Muscle layer of duodenum (tissue), 2 donors: Measurements from ENCODE around the gene TTF2.

Experiments used
- H3K27ac ChIP-seq: one replicate; pipeline ENCODE4 v1.7.0; 2013; ENCODE audit warnings: mild to moderate bottlenecking, low read length
- H3K27me3 ChIP-seq: one replicate; pipeline ENCODE4 v1.7.0; 2013; ENCODE audit warnings: low read depth, mild to moderate bottlenecking, control low read depth, low read length
- H3K36me3 ChIP-seq, 2 donors: one replicate each; pipeline ENCODE4 v1.7.0; 2013; ENCODE audit warnings: low read length in 2 of 2, control low read depth in 1 of 2, mild to moderate bottlenecking in 1 of 2; ENCODE audit not compliant: insufficient read depth in 2 of 2, control insufficient read depth in 1 of 2
- H3K4me1 ChIP-seq, 2 donors: one replicate each; pipeline ENCODE4 v1.7.0; 2013; ENCODE audit warnings: low read length in 2 of 2, mild to moderate bottlenecking in 2 of 2, control low read depth in 1 of 2, moderate library complexity in 1 of 2; ENCODE audit not compliant: insufficient read depth in 2 of 2, control insufficient read depth in 1 of 2
- H3K4me3 ChIP-seq, 2 donors: one replicate each; pipeline ENCODE4 v1.7.0; 2013; ENCODE audit warnings: low read length in 2 of 2, low read depth in 1 of 2, mild to moderate bottlenecking in 1 of 2
- H3K9me3 ChIP-seq, 2 donors: one replicate each; pipeline ENCODE4 v1.7.0; 2013; ENCODE audit warnings: low read length in 2 of 2, control low read depth in 1 of 2, mild to moderate bottlenecking in 1 of 2; ENCODE audit not compliant: control insufficient read depth in 1 of 2
- donor health status: healthy.

TTF2 gene

GRCh38 chr1:117046781-117047180, 13.3 kb upstream of the TTF2 start:
- Histone ChIP-seq H3K27me3 (no peaks in the 10 kb centered on the region), H3K9me3 (peaks cover 0 to 4% of the 10 kb centered on the region in 2 donors), H3K4me1 (no peaks in the 10 kb centered on the region), H3K36me3 (no peaks in the 10 kb centered on the region), H3K4me3 (no peak overlapping the region), H3K27ac (no peak overlapping the region)

DNA sequence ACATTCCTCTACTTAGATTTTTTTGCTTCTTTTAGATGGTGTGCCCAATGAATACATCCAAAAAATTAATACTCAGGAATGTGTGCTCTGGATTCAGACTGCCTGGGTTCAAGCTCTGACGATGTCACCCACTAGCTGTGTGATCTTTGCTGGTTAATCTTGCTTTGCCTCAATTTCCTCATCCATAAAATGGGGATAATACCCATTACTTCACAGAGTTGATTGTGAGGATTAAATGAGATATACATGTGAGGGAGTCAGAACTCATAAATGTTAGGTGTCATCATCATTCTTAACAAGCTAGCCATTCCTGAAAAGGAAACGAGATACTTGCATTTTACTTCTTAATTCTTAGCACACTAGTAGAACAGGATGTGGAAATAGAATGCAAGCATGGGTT, 12.9 kb upstream of the TTF2 start:
- H3K27me3 ChIP-seq, result no peaks in the 10 kb centered on the region
- no peak overlapping the region for H3K4me3 ChIP-seq
- H3K9me3 ChIP-seq, result peaks cover 0 to 4% of the 10 kb centered on the region in 2 donors
- H3K4me1 ChIP-seq, result no peaks in the 10 kb centered on the region
- H3K36me3 ChIP-seq, result no peaks in the 10 kb centered on the region
- H3K27ac ChIP-seq, result no peak overlapping the region

DNA sequence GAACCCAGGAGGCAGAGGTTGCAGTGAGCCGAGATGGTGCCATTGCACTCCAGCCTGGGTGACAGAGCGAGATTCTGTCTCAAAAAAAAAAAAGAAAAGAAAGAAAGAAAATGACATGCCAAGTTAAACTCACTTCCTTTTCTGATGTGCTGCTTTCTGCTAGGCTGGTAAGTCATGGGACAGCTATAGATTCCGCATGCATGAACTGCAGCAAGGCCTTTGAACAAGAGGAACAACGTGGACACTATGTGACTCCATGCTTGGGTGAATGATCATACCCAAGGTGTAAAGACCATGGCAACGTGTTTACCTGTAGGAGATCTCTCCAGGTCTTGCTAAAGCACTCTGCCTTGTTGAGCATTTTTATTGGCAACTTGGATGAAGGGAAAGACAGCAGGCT, 10.3 kb upstream of the TTF2 start:
- H3K27ac ChIP-seq, result no peak overlapping the region
- H3K9me3 ChIP-seq, result no peaks in the 10 kb centered on the region
- no peak overlapping the region for H3K4me3 ChIP-seq
- no peaks in the 10 kb centered on the region for H3K27me3 ChIP-seq
- no peaks in the 10 kb centered on the region for H3K4me1 ChIP-seq
- H3K36me3 ChIP-seq, result no peaks in the 10 kb centered on the region

- Histone ChIP-seq H3K4me1 (no peaks in the 10 kb centered on the region), H3K36me3 (no peaks in the 10 kb centered on the region), H3K27ac (peak overlapping the region; percentile 59), H3K27me3 (no peaks in the 10 kb centered on the region), H3K4me3 (peak overlapping the region; percentile 18 to 33), H3K9me3 (no peaks in the 10 kb centered on the region)
Observed at GRCh38 chr1:117051224-117052064, 8.7 kb upstream of the TTF2 start.

DNA sequence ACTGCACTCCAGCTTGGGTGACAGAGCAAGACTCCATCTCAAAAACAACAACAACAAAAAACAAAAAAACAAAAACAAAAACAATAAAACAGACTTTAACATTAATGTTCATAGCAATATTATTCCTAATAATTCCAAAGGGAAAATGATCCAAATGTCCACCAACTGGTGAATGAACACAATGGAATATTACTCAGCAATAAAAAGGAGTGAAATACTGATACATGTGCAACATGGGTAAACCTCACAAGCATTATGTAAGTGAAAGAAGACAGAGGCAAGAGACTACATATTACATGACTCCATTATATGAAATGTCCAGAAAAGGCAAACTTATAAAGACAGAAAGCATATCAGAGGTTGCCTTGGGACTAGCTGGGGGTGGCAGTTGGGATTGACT, 6.1 kb upstream of the TTF2 start:
- Histone ChIP-seq H3K4me3 (no peak overlapping the region), H3K27ac (no peak overlapping the region), H3K27me3 (no peaks in the 10 kb centered on the region), H3K9me3 (no peaks in the 10 kb centered on the region), H3K36me3 (no peaks in the 10 kb centered on the region), H3K4me1 (no peaks in the 10 kb centered on the region)

GRCh38 chr1:117058810-117059209, 1.3 kb upstream of the TTF2 start:
- H3K9me3 ChIP-seq, result no peaks in the 10 kb centered on the region
- H3K27me3 ChIP-seq, result no peaks in the 10 kb centered on the region
- H3K27ac ChIP-seq, result peak overlapping the region; percentile 45
- H3K4me3 ChIP-seq, result peak overlapping the region in 1 of 2 donors; percentile 88
- H3K36me3 ChIP-seq, result no peaks in the 10 kb centered on the region
- peaks cover 0 to 13% of the 10 kb centered on the region in 2 donors for H3K4me1 ChIP-seq

DNA sequence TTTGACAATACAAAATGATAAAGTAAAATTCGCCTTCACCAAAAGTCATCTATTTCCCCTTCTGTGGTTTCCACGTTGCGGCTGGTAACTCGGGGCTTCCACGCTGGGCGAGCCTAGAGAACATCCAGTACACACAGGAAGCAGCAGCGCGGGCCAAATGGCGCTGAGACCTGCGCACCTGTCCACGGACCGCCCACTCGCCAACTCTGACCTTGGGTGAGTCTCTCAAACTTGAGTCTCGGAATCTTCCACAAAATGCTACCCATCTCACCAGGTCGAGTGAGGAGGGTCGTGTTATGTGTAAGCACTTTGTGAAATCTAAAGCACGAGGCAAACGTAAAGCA, 820 bp upstream of the TTF2 start:
- Histone ChIP-seq H3K36me3 (no peaks in the 10 kb centered on the region), H3K4me1 (peaks cover 0 to 13% of the 10 kb centered on the region in 2 donors), H3K4me3 (peak overlapping the region; percentile 88 to 98), H3K9me3 (no peaks in the 10 kb centered on the region), H3K27me3 (no peaks in the 10 kb centered on the region), H3K27ac (peak overlapping the region; percentile 45)

DNA sequence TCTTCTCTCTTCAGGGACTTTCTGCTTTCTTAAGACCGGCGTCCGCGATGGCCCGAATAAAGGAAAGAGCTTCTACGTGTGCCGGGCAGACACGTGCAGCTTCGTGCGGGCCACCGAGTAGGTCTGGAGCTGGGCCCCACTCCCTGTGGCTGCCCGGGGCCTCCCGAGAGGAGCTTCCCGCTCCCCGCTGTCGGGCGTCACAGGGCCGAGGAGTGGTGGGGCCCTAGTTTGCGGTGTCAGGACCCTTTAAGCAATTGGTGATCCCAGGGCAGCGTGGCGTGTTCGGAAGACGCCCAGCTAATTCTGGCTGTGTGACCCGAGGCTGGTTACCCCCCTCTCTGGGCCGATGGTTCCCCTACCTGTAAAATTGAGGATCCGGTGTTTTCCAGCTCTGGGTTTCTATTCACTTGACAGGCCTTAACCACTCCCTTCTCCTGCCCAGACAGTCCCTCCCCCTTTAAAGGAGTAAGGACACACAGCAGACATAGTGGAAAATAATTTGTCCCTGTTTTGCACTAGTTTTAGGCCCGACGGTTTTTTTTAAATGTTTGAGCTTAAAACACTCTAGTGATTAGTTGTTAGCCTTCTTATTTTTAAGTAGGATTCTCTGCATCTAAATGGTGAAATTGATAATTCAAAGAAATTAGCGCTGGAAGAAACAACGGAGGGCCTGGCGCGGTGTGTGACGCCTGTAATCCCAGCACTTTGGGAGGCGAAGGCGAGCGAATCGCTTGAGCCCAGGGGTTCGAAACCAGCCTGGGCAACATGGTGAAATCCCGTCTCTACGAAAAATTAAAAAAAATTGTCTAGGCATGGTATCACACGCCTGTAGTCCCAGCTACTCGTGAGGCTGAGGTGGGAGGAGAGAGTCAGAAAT, 553 bp downstream of the TTF2 start:
- Histone ChIP-seq H3K9me3 (no peaks in the 10 kb centered on the region), H3K27me3 (no peaks in the 10 kb centered on the region), H3K27ac (peak overlapping the region; percentile 87), H3K4me3 (peak overlapping the region; percentile 88 to 98), H3K4me1 (peaks cover 0 to 13% of the 10 kb centered on the region in 2 donors), H3K36me3 (no peaks in the 10 kb centered on the region)

- no peak overlapping the region for H3K27ac ChIP-seq
- peaks cover 0 to 13% of the 10 kb centered on the region in 2 donors for H3K4me1 ChIP-seq
- no peaks in the 10 kb centered on the region for H3K27me3 ChIP-seq
- H3K36me3 ChIP-seq, result no peaks in the 10 kb centered on the region
- H3K9me3 ChIP-seq, result no peaks in the 10 kb centered on the region
- no peak overlapping the region for H3K4me3 ChIP-seq
Observed at GRCh38 chr1:117061986-117062415, 1.9 kb downstream of the TTF2 start.

DNA sequence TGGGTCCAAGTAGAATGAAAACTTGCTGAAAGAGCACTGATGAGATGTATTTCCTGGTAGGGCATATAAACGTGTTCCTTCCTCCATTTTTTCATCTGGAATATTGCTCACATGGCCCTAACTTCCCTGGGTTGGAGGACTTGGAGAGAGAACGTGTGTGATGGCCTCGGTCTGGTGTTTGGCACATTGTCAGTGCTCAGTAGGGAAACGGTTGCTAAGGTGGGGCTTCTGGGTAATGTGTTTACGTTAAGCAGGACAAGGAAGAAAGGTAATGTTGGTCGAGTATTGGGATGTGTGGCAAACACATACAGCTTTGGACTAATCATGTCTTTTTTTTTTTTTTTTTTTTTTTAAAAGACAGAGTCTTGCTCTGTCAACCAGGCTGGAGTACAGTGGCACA, 6.2 kb downstream of the TTF2 start:
- H3K27me3 ChIP-seq, result no peaks in the 10 kb centered on the region
- no peaks in the 10 kb centered on the region for H3K4me1 ChIP-seq
- H3K9me3 ChIP-seq, result no peaks in the 10 kb centered on the region
- no peak overlapping the region for H3K4me3 ChIP-seq
- H3K36me3 ChIP-seq, result no peaks in the 10 kb centered on the region
- H3K27ac ChIP-seq, result no peak overlapping the region

DNA sequence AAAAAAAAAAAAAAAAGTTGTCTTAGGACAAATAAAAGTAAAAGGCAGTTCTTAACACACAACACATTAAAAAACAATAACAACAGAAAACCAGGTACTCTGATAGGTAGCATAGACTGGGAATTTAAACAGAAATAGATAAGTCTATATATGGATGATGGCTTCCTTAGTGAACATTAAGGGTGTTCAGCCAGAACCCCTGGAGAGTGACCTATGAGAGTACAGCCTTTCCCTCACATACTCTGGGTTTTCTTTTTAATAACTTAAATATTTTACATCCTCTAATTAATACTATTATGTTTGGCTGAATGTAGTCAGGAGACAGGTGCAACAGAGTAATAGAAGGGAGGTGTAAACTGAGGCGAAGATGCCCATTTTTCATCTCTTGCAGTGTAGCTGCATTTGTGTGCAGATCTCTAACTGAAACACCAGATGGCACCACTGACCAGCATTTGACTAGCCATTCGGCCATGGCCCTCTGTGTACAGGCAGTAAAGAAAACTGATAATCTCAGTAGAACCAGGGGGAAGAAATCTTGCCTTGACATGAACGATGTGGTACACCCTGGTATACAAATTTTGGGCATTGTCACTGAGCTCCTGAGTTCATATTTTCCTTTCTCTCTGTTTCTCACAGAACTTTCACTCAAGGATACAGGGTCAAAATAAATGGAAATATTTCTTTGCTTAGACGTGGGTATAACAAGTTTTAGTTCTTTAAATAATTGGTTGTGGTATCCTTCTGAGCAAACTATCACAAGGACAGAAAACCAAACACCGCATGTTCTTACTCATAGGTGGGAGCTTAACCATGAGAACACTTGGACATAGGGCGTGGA, 7.6 kb downstream of the TTF2 start:
- no peaks in the 10 kb centered on the region for H3K36me3 ChIP-seq
- no peaks in the 10 kb centered on the region for H3K4me1 ChIP-seq
- H3K9me3 ChIP-seq, result no peaks in the 10 kb centered on the region
- H3K27ac ChIP-seq, result no peak overlapping the region
- H3K27me3 ChIP-seq, result no peaks in the 10 kb centered on the region
- no peak overlapping the region for H3K4me3 ChIP-seq
